Activated CD4-positive, CD25-positive, alpha-beta regulatory T cell treated with anti-CD3 and anti-CD28 coated beads, Interleukin-2, amount 50 U/mL, for 72 hours (primary cell): ENCODE data around the gene CD226.
A peak's percentile ranks its signal among the peaks of the same experiment; 100 is the strongest.
"Not testable (repeated sequence)": the region's sequence is repeated elsewhere in the genome, so short reads cannot be mapped to it uniquely, and the experiment has no call there.

ENCODE experiments used
- DNase-seq: peaks from one replicate; pipeline ENCODE4 v3.0.0; 2021

The CD226 gene

GRCh38 chr18:69956057-69956456 lies 8.4 kb upstream of the CD226 start:
- no peak for DNase-seq

- DNase-seq: no peak
Measured at GRCh38 chr18:69954719-69955480, 7.2 kb upstream of the CD226 start.

- DNase-seq: no peak
Measured at GRCh38 chr18:69953191-69953590, 5.5 kb upstream of the CD226 start.

- DNase-seq: no peak
Measured at GRCh38 chr18:69951182-69951581, 3.5 kb upstream of the CD226 start.

- DNase-seq: no peak
Measured at GRCh38 chr18:69949538-69949936, 1.9 kb upstream of the CD226 start.

GRCh38 chr18:69948919-69949537 lies 1.4 kb upstream of the CD226 start:
- DNase-seq: no peak

GRCh38 chr18:69948256-69948655 lies 583 bp upstream of the CD226 start:
- no peak for DNase-seq

GRCh38 chr18:69946608-69947155 lies 991 bp downstream of the CD226 start:
- DNase-seq: no peak

GRCh38 chr18:69945220-69946114 lies 2.2 kb downstream of the CD226 start:
- no peak for DNase-seq

GRCh38 chr18:69944436-69944835 lies 3.2 kb downstream of the CD226 start:
- DNase-seq: no peak

GRCh38 chr18:69943021-69943420 lies 4.7 kb downstream of the CD226 start:
- DNase-seq: no peak

GRCh38 chr18:69941183-69941582 lies 6.5 kb downstream of the CD226 start:
- DNase-seq: no peak

GRCh38 chr18:69939812-69940211 lies 7.9 kb downstream of the CD226 start:
- DNase-seq: not testable (repeated sequence)

GRCh38 chr18:69936191-69936558 lies 11.5 kb downstream of the CD226 start:
- DNase-seq: no peak

- peak; percentile 62 for DNase-seq
Measured at GRCh38 chr18:69935319-69936190, 12.1 kb downstream of the CD226 start.

- DNase-seq: no peak
Measured at GRCh38 chr18:69934601-69935265, 12.9 kb downstream of the CD226 start.

- no peak for DNase-seq
Measured at GRCh38 chr18:69929041-69929774, 18.5 kb downstream of the CD226 start.

- DNase-seq: no peak
Measured at GRCh38 chr18:69916412-69916811, 31.3 kb downstream of the CD226 start.

- no peak for DNase-seq
Measured at GRCh38 chr18:69908838-69909237, 38.8 kb downstream of the CD226 start.

- no peak for DNase-seq
Measured at GRCh38 chr18:69906765-69907164, 40.9 kb downstream of the CD226 start.

- no peak for DNase-seq
Measured at GRCh38 chr18:69900941-69901340, 46.7 kb downstream of the CD226 start.
